HepG2 (cell line): ENCODE results near the gene SMKR1. TPM values are rescaled to one million over a fixed set of nuclear protein-coding genes. Genes with fewer than 3 reads are reported as not detected.

ENCODE experiments used
- ATAC-seq: fragments of 200-7000 bp; cut with Tn5 transposase; 3 replicates; pipeline ENCODE4 v1.9.1; 2020; ENCODE audit warnings: mild to moderate bottlenecking, moderate library complexity
- BruUV-seq: library from RNA; stranded (reverse); fragments of 400-500 nt; replicated peaks from 2 replicates; lab custom pipeline; 2021; lab: Mats Ljungman, UMichigan
- CTCF ChIA-PET: fragments of 300-600 bp; formaldehyde crosslinking; extraction: SDS; loops from one replicate; lab custom pipeline; 2021; ENCODE audit warnings: low total read pairs, inconsistent platforms, low intra/inter-chr PET ratio; lab: Yijun Ruan, JAX
- POLR2A ChIA-PET: fragments of 350-600 bp; sonication (Branson Sonifier 250); formaldehyde crosslinking; loops from one replicate; lab custom pipeline; 2020; ENCODE audit warnings: antibody characterized with exemption, inconsistent platforms; lab: Yijun Ruan, JAX
- DNase-seq: peaks from one replicate; pipeline ENCODE4 v3.0.0-alpha.2; 2015; ENCODE audit warnings: low spot score
- FAIRE-seq: peaks from 3 replicates; lab custom pipeline; 2011; peaks lifted over from hg19 to GRCh38; lab: Jason Lieb, UNC
- H2AFZ ChIP-seq: one replicate; pipeline ENCODE4 v1.6.1; 2011; ENCODE audit warnings: low read length, inconsistent platforms
- H3K27ac ChIP-seq: fragments of 300-600 bp; 3 replicates; pipeline ENCODE4 v1.8.0; 2011; ENCODE audit warnings: mixed run types, mild to moderate bottlenecking, mixed read lengths, low read length, inconsistent platforms; ENCODE audit not compliant: insufficient read depth; ENCODE audit errors: extremely low read length
- H3K27me3 ChIP-seq, 2 experiments: fragments of 200-600 bp in 1 of 2; 2 replicates in 1 of 2; 3 replicates in 1 of 2; pipeline versions ENCODE4 v1.6.0 to v1.8.0; 2011; ENCODE audit warnings: low read length in 2 of 2, mild to moderate bottlenecking in 2 of 2, moderate library complexity in 2 of 2, inconsistent platforms in 1 of 2; ENCODE audit not compliant: insufficient read depth in 2 of 2, control insufficient read depth in 1 of 2
- H3K36me3 ChIP-seq, 2 experiments: fragments of 200-600 bp in 1 of 2; replicated peaks in 1 of 2; 2 replicates in 1 of 2; 3 replicates in 1 of 2; pipeline versions ENCODE4 v1.5.1 to v1.8.0; 2011; ENCODE audit warnings: low read length in 2 of 2, inconsistent platforms in 1 of 2; ENCODE audit not compliant: insufficient read depth in 2 of 2, control insufficient read depth in 1 of 2
- H3K4me1 ChIP-seq: 2 replicates; pipeline ENCODE4 v1.5.1; 2012; ENCODE audit warnings: low read length, inconsistent platforms; ENCODE audit not compliant: insufficient read depth
- H3K4me2 ChIP-seq: 2 replicates; pipeline ENCODE4 v1.6.0; 2011; ENCODE audit warnings: low read depth, low read length, inconsistent platforms
- H3K4me3 ChIP-seq, 3 experiments: fragments of 200-600 bp in 1 of 3; sonication (generic), shearing (Covaris generic) in 1 of 3; replicated peaks in 1 of 3; 2 replicates each; pipeline ENCODE4 v1.5.1; 2011 to 2016; ENCODE audit warnings: low read length in 3 of 3, inconsistent platforms in 2 of 3, low read depth in 2 of 3, mild to moderate bottlenecking in 2 of 3, control low read depth in 1 of 3, mixed read lengths in 1 of 3; ENCODE audit not compliant: insufficient read depth in 1 of 3
- H3K79me2 ChIP-seq: one replicate; pipeline ENCODE4 v1.6.1; 2011; ENCODE audit warnings: low read length, inconsistent platforms; ENCODE audit not compliant: insufficient read depth
- H3K9ac ChIP-seq: 2 replicates; pipeline ENCODE4 v1.6.0; 2011; ENCODE audit warnings: mild to moderate bottlenecking, low read depth, low read length, inconsistent platforms; ENCODE audit not compliant: insufficient read depth
- H3K9me3 ChIP-seq: 2 replicates; pipeline ENCODE4 v1.5.1; 2012; ENCODE audit warnings: mild to moderate bottlenecking, low read length
- H4K20me1 ChIP-seq: 2 replicates; pipeline ENCODE4 v1.6.0; 2011; ENCODE audit warnings: inconsistent platforms, mild to moderate bottlenecking, low read length, moderate library complexity; ENCODE audit not compliant: insufficient read depth
- ATF7 ChIP-seq, 2 experiments: fragments of 450-650 bp in 1 of 2; sonication (generic) in 1 of 2; formaldehyde crosslinking in 1 of 2; IDR thresholded peaks; 2 replicates each; pipeline versions ENCODE4 v1.4.0 to v1.6.1; 2016 to 2020; ENCODE audit warnings: antibody characterized with exemption in 1 of 2, mild to moderate bottlenecking in 1 of 2, missing genetic modification reagents in 1 of 2
- CREB3 ChIP-seq: sonication (generic); formaldehyde crosslinking; IDR thresholded peaks from 2 replicates; pipeline ENCODE4 v1.5.0; 2020; ENCODE audit warnings: missing genetic modification reagents
- GATAD2A ChIP-seq: IDR thresholded peaks from 2 replicates; pipeline ENCODE4 v1.6.1; 2016
- KLF11 ChIP-seq: IDR thresholded peaks from 2 replicates; pipeline ENCODE4 v1.6.1; 2016; ENCODE audit warnings: missing compliant biosample characterization
- MXI1 ChIP-seq: IDR thresholded peaks from 3 replicates; pipeline ENCODE4 v1.6.1; 2012; ENCODE audit warnings: low read depth, low read length, inconsistent platforms, borderline replicate concordance
- NFKB2 ChIP-seq: sonication (generic); formaldehyde crosslinking; IDR thresholded peaks from 2 replicates; pipeline ENCODE4 v1.4.0; 2020; ENCODE audit warnings: missing genetic modification reagents, borderline replicate concordance
- ZNF225 ChIP-seq: sonication (generic); formaldehyde crosslinking; IDR thresholded peaks from 2 replicates; pipeline ENCODE4 v1.4.0; 2020; ENCODE audit warnings: mild to moderate bottlenecking, missing genetic modification reagents
- ZNF557 ChIP-seq: sonication (generic); formaldehyde crosslinking; IDR thresholded peaks from 2 replicates; pipeline ENCODE4 v1.4.0; 2020; ENCODE audit warnings: missing genetic modification reagents
- ZNF569 ChIP-seq: sonication (generic); formaldehyde crosslinking; IDR thresholded peaks from 2 replicates; pipeline ENCODE4 v1.5.0; 2020; ENCODE audit warnings: mild to moderate bottlenecking, missing genetic modification reagents, moderate library complexity, borderline replicate concordance
- whole genome bisulfite sequencing: methylation state at CpG from one replicate; pipeline ENCODE4 v1.1.6; 2017; ENCODE audit warnings: low lambda C conversion rate; 5-methylcytosine and 5-hydroxymethylcytosine counted together
- in situ Hi-C: cut with HindIII; loops from 2 replicates; pipeline ENCODE4 v1.10.0; 2017; ENCODE audit warnings: low pct_unique_long_range_greater_than_20kb; ENCODE audit not compliant: extremely low pct_ligation_motif_present
- intact Hi-C: fragments of 100-400 bp; cut with micrococcal nuclease; formaldehyde crosslinking; loops from one replicate; pipeline ENCODE4 v1.10.0; 2022; ENCODE audit not compliant: unreplicated experiment
- polyA plus RNA-seq, 8 experiments: library from polyadenylated mRNA; depleted of rRNA in 3 of 8; stranded (reverse) in 7 of 8; unstranded in 1 of 8; fragments of >200 nt; fragmentation: Illumina TruSeq in 4 of 8; extraction: Trizol in 4 of 8; gene quantifications; 2 replicates each; pipeline versions ENCODE4 v1.2.1 to v1.2.3, GENCODE V29; 2011 to 2016; ENCODE audit warnings: low read depth in 4 of 8, missing spikeins in 1 of 8, mixed read lengths in 1 of 8; ENCODE audit not compliant: insufficient read depth in 1 of 8
- total RNA-seq, 5 experiments: library from RNA; depleted of rRNA; stranded (reverse); fragments of >200 nt; fragmentation: Illumina TruSeq; extraction: Trizol; gene quantifications; 2 replicates each; pipeline ENCODE4 v1.2.3, GENCODE V29; 2016; ENCODE audit warnings: low read depth in 1 of 5
- TF ChIP-seq, protein P1 (sequence below): IDR thresholded peaks from 2 replicates; pipeline ENCODE4 v1.6.1; 2016
- TF ChIP-seq, protein P2 (sequence below): sonication (generic); formaldehyde crosslinking; IDR thresholded peaks from 2 replicates; pipeline ENCODE4 v1.5.0; 2020; ENCODE audit warnings: missing genetic modification reagents
- TF ChIP-seq, protein P3 (sequence below): sonication (generic); formaldehyde crosslinking; IDR thresholded peaks from 2 replicates; pipeline ENCODE4 v1.8.1; 2023; ENCODE audit warnings: missing genetic modification reagents, inconsistent platforms, borderline replicate concordance

The SMKR1 gene
- total and polyA plus RNA-seq, 2 of the 13 experiments (the other 11 are each of a cell fraction or from before 2014, with no cell fraction given): 0.07 TPM; not detected in 1

DNA sequence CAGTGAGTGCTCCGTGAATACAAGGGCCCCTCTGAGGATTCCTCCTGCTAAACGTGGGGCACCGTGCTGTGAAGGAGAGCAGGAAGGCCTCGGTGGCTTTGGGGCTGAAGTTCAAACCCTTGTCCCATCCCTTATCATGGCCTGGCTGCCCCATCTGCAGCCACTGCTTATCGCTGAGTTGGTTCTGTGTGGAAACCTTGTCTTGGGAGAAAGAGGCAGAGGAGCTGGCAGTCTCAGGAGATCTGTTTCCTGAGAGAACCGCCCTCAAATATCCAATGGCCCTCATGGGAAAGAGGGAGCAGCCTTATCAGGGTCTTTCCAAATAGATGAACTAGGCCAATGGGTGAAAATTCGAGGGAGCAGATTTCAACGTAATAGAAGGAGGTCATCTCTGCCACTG is 57.2 kb downstream of the SMKR1 start:
- no peak for FAIRE-seq
- BruUV-seq: no TSS peak
- H2AFZ ChIP-seq: no peak overlapping the region
- in situ Hi-C loops: no loop called here
- TF ChIP-seq GATAD2A (CRISPR knock-in tag): no peak
- TF ChIP-seq, protein P1, sequence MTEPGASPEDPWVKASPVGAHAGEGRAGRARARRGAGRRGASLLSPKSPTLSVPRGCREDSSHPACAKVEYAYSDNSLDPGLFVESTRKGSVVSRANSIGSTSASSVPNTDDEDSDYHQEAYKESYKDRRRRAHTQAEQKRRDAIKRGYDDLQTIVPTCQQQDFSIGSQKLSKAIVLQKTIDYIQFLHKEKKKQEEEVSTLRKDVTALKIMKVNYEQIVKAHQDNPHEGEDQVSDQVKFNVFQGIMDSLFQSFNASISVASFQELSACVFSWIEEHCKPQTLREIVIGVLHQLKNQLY (CRISPR knock-in tag): no peak
- no peak for TF ChIP-seq ATF7 (IDR thresholded peaks at IDR 0.05)
- TF ChIP-seq ATF7 (CRISPR knock-in tag; IDR thresholded peaks at IDR 0.05): no peak
- TF ChIP-seq MXI1: no peak
- no peak for TF ChIP-seq NFKB2
- TF ChIP-seq ZNF225 (CRISPR knock-in tag): no peak
- no peak for TF ChIP-seq KLF11 (CRISPR knock-in tag)
- no peak for TF ChIP-seq CREB3 (CRISPR knock-in tag)
- no peak for TF ChIP-seq ZNF569 (CRISPR knock-in tag)
- no peak for TF ChIP-seq ZNF557 (CRISPR knock-in tag)
- TF ChIP-seq, protein P2, sequence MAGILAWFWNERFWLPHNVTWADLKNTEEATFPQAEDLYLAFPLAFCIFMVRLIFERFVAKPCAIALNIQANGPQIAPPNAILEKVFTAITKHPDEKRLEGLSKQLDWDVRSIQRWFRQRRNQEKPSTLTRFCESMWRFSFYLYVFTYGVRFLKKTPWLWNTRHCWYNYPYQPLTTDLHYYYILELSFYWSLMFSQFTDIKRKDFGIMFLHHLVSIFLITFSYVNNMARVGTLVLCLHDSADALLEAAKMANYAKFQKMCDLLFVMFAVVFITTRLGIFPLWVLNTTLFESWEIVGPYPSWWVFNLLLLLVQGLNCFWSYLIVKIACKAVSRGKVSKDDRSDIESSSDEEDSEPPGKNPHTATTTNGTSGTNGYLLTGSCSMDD (CRISPR knock-in tag): no peak
- TF ChIP-seq, protein P3, sequence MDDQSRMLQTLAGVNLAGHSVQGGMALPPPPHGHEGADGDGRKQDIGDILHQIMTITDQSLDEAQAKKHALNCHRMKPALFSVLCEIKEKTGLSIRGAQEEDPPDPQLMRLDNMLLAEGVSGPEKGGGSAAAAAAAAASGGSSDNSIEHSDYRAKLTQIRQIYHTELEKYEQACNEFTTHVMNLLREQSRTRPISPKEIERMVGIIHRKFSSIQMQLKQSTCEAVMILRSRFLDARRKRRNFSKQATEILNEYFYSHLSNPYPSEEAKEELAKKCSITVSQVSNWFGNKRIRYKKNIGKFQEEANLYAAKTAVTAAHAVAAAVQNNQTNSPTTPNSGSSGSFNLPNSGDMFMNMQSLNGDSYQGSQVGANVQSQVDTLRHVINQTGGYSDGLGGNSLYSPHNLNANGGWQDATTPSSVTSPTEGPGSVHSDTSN (CRISPR knock-in tag): no peak
- TF ChIP-seq, all 625 proteins: peak for 0
- DNase-seq (no peak), ATAC-seq (no peak)
- no peak overlapping the region for H3K4me3 ChIP-seq
- WGBS: 16% methylated on average over 4 of the region's 8 CpGs
- intact Hi-C loops: no loop called here
- H3K79me2 ChIP-seq: no peaks in the 10 kb centered on the region
- H3K27me3 ChIP-seq: peaks cover 0 to 3% of the 10 kb centered on the region in 2 experiments; a peak in 1 of 5 replicates
- ChIA-PET CTCF (no interaction called here), POLR2A (no interaction called here)
- H3K36me3 ChIP-seq: no peaks in the 10 kb centered on the region
- H3K9me3 ChIP-seq: no peaks in the 10 kb centered on the region
- no peak overlapping the region for H3K9ac ChIP-seq
- H4K20me1 ChIP-seq: no peaks in the 10 kb centered on the region
- peaks cover 33% of the 10 kb centered on the region for H3K4me1 ChIP-seq
- H3K27ac ChIP-seq: no peak overlapping the region
- H3K4me2 ChIP-seq: no peak overlapping the region
